Neural cell (in vitro differentiated cells): ENCODE results near the gene PDE1A. TPM values are rescaled to one million over a fixed set of nuclear protein-coding genes. Genes with fewer than 3 reads are reported as not detected.

Experiments used
- H2AFZ ChIP-seq: fragments of 200-600, 300-800 bp; sonication (generic), shearing (Covaris generic); 2 replicates; pipeline ENCODE4 v1.6.0; 2014; ENCODE audit warnings: low read depth, mild to moderate bottlenecking, antibody characterized with exemption, low read length, moderate library complexity
- H3F3A ChIP-seq: fragments of 200-600 bp; shearing (Covaris generic); 2 replicates; pipeline ENCODE4 v1.6.1; 2016; ENCODE audit warnings: mild to moderate bottlenecking, moderate library complexity, mixed read lengths, antibody characterized with exemption, low read length; ENCODE audit not compliant: insufficient read depth, poor library complexity, severe bottlenecking
- H3K27ac ChIP-seq: fragments of 200-600, 300-800 bp; sonication (generic), shearing (Covaris generic); 2 replicates; pipeline ENCODE4 v1.5.1; 2014; ENCODE audit warnings: mild to moderate bottlenecking, low read length, moderate library complexity
- H3K27me3 ChIP-seq: fragments of 300-800, 200-600 bp; sonication (generic), shearing (Covaris generic); 2 replicates; pipeline ENCODE4 v1.6.0; 2014; ENCODE audit warnings: mild to moderate bottlenecking, low read depth, low read length, moderate library complexity; ENCODE audit not compliant: insufficient read depth
- H3K36me3 ChIP-seq: fragments of 300-800, 200-600 bp; sonication (generic), shearing (Covaris generic); 2 replicates; pipeline ENCODE4 v1.5.1; 2014; ENCODE audit warnings: mild to moderate bottlenecking, antibody characterized with exemption, low read length, moderate library complexity; ENCODE audit not compliant: insufficient read depth
- H3K4me2 ChIP-seq: fragments of 300-800, 200-600 bp; sonication (generic), shearing (Covaris generic); 2 replicates; pipeline ENCODE4 v1.6.0; 2014; ENCODE audit warnings: mild to moderate bottlenecking, low read length
- H3K4me3 ChIP-seq: fragments of 300-800, 200-600 bp; sonication (generic), shearing (Covaris generic); 2 replicates; pipeline ENCODE4 v1.5.1; 2014; ENCODE audit warnings: mild to moderate bottlenecking, low read length, moderate library complexity
- H3K79me2 ChIP-seq: fragments of 200-600 bp; shearing (Covaris generic); replicated peaks from 2 replicates; pipeline ENCODE4 v1.6.0; 2014; ENCODE audit warnings: mild to moderate bottlenecking, low read length, moderate library complexity; ENCODE audit not compliant: insufficient read depth
- H3K9ac ChIP-seq: fragments of 300-800, 200-600 bp; sonication (generic), shearing (Covaris generic); 2 replicates; pipeline ENCODE4 v1.6.1; 2016; ENCODE audit warnings: mild to moderate bottlenecking, low read length, mixed read lengths
- H3K9me2 ChIP-seq: fragments of 200-600 bp; shearing (Covaris generic); 2 replicates; pipeline ENCODE4 v1.6.1; 2016; ENCODE audit warnings: mild to moderate bottlenecking, low read length, mixed read lengths; ENCODE audit not compliant: insufficient read depth
- H3K9me3 ChIP-seq: fragments of 200-600, 300-800 bp; sonication (generic), shearing (Covaris generic); 2 replicates; pipeline ENCODE4 v1.6.1; 2016; ENCODE audit warnings: mild to moderate bottlenecking, mixed run types, low read length, moderate library complexity, mixed read lengths
- H4K20me1 ChIP-seq: fragments of 200-600 bp; shearing (Covaris generic); 2 replicates; pipeline ENCODE4 v1.6.1; 2016; ENCODE audit warnings: mild to moderate bottlenecking, mixed run types; ENCODE audit not compliant: insufficient read depth
- CTCF ChIP-seq: fragments of 450-650 bp; IDR thresholded peaks from 2 replicates; pipeline ENCODE4 v1.5.1; 2014; ENCODE audit warnings: antibody characterized with exemption, mild to moderate bottlenecking, moderate library complexity; ENCODE audit not compliant: poor library complexity, severe bottlenecking
- EP300 ChIP-seq: fragments of 450-650 bp; conservative IDR thresholded peaks from 2 replicates; pipeline ENCODE4 v1.6.1; 2014; ENCODE audit warnings: antibody characterized with exemption, mild to moderate bottlenecking, moderate library complexity; ENCODE audit not compliant: poor library complexity, severe bottlenecking
- EZH2 ChIP-seq: fragments of 200-600, 300-800 bp; shearing (Covaris generic), sonication (generic); IDR thresholded peaks from 2 replicates; pipeline ENCODE4 v1.6.1; 2014; ENCODE audit warnings: antibody characterized with exemption, low read length, borderline replicate concordance, mild to moderate bottlenecking; ENCODE audit not compliant: insufficient read depth, poor library complexity, severe bottlenecking
- MXI1 ChIP-seq: fragments of 450-650 bp; conservative IDR thresholded peaks from 2 replicates; pipeline ENCODE4 v1.6.1; 2014; ENCODE audit warnings: antibody characterized with exemption, mild to moderate bottlenecking; ENCODE audit not compliant: poor library complexity, severe bottlenecking
- POLR2AphosphoS5 ChIP-seq: IDR thresholded peaks from 2 replicates; pipeline ENCODE4 v1.6.1; 2012
- RAD21 ChIP-seq: fragments of 450-650 bp; conservative IDR thresholded peaks from 2 replicates; pipeline ENCODE4 v1.6.1; 2014; ENCODE audit warnings: antibody characterized with exemption, mild to moderate bottlenecking, moderate library complexity
- REST ChIP-seq: IDR thresholded peaks from 2 replicates; pipeline ENCODE4 v1.6.1; 2012; ENCODE audit warnings: borderline replicate concordance
- SMC3 ChIP-seq: fragments of 450-650 bp; conservative IDR thresholded peaks from 2 replicates; pipeline ENCODE4 v1.6.1; 2014; ENCODE audit warnings: antibody characterized with exemption, mild to moderate bottlenecking, moderate library complexity; ENCODE audit not compliant: poor library complexity
- TAF1 ChIP-seq: IDR thresholded peaks from 2 replicates; pipeline ENCODE4 v1.6.1; 2012; ENCODE audit warnings: low read depth
- polyA plus RNA-seq: library from polyadenylated mRNA; depleted of rRNA; stranded (reverse); fragments of >200 nt; gene quantifications from 2 replicates; pipeline ENCODE4 v1.2.3, GENCODE V29; 2014

PDE1A gene
- polyA plus RNA-seq, 1 donor from 2014 or later, result 1.6 TPM

- Histone ChIP-seq H3K9ac (no peak overlapping the region), H4K20me1 (no peaks in the 10 kb centered on the region), H3K4me2 (no peak overlapping the region), H3K27me3 (no peaks in the 10 kb centered on the region), H3K79me2 (no peaks in the 10 kb centered on the region), H3F3A (no peaks in the 10 kb centered on the region), H3K4me3 (no peak overlapping the region), H2AFZ (no peak overlapping the region), H3K27ac (no peak overlapping the region), H3K9me2 (no peaks in the 10 kb centered on the region), H3K9me3 (no peaks in the 10 kb centered on the region), H3K36me3 (no peaks in the 10 kb centered on the region)
- no peak for TF ChIP-seq EP300
- TF ChIP-seq RAD21, result no peak
- TF ChIP-seq EZH2, result no peak
- TF ChIP-seq CTCF, result no peak
- no peak for TF ChIP-seq TAF1
- no peak for TF ChIP-seq MXI1
- TF ChIP-seq POLR2AphosphoS5, result no peak
- no peak for TF ChIP-seq REST
- no peak for TF ChIP-seq SMC3
Measured at GRCh38 chr2:182359990-182360662, 66.7 kb downstream of the PDE1A start.

- Histone ChIP-seq H2AFZ (no peak overlapping the region), H4K20me1 (no peaks in the 10 kb centered on the region), H3K9ac (no peak overlapping the region), H3K79me2 (no peaks in the 10 kb centered on the region), H3K36me3 (no peaks in the 10 kb centered on the region), H3K9me3 (no peaks in the 10 kb centered on the region), H3K4me2 (no peak overlapping the region), H3K4me3 (no peak overlapping the region), H3K27ac (no peak overlapping the region), H3K27me3 (no peaks in the 10 kb centered on the region), H3F3A (no peaks in the 10 kb centered on the region), H3K9me2 (no peaks in the 10 kb centered on the region)
- no peak for TF ChIP-seq RAD21
- no peak for TF ChIP-seq REST
- no peak for TF ChIP-seq EZH2
- no peak for TF ChIP-seq TAF1
- TF ChIP-seq EP300, result no peak
Measured at GRCh38 chr2:182359027-182359989, 67.5 kb downstream of the PDE1A start.
